GM12878 (cell line): ENCODE results near the gene RPUSD3. TPM values are rescaled to one million over a fixed set of nuclear protein-coding genes. Genes with fewer than 3 reads are reported as not detected.
A peak's percentile ranks its signal among the peaks of the same experiment; 100 is the strongest.

ENCODE experiments used
- BMI1 ChIP-seq: fragments of 450-650 bp; IDR thresholded peaks from 2 replicates; pipeline ENCODE4 v1.6.1; 2016; ENCODE audit warnings: mild to moderate bottlenecking, moderate library complexity, borderline replicate concordance
- CBFB ChIP-seq: IDR thresholded peaks from 2 replicates; pipeline ENCODE4 v1.6.1; 2016; ENCODE audit warnings: antibody characterized with exemption, low read depth
- FOXK2 ChIP-seq: fragments of 450-650 bp; IDR thresholded peaks from 2 replicates; pipeline ENCODE4 v1.6.1; 2017; ENCODE audit warnings: mild to moderate bottlenecking, moderate library complexity
- HDAC6 ChIP-seq: fragments of 200-600 bp; sonication (generic); IDR thresholded peaks from one replicate; pipeline ENCODE4 v1.8.0; 2017; ENCODE audit warnings: antibody characterized with exemption; ENCODE audit not compliant: unreplicated experiment
- MYC ChIP-seq: IDR thresholded peaks from 2 replicates; pipeline ENCODE4 v1.6.1; 2011; ENCODE audit warnings: mild to moderate bottlenecking, low read length, moderate library complexity, inconsistent platforms; ENCODE audit not compliant: insufficient read depth, insufficient replicate concordance, insufficient read length, severe bottlenecking
- PML ChIP-seq: IDR thresholded peaks from 2 replicates; pipeline ENCODE4 v1.6.1; 2012; ENCODE audit warnings: low read length, inconsistent platforms
- RFX5 ChIP-seq: IDR thresholded peaks from 2 replicates; pipeline ENCODE4 v1.6.1; 2011; ENCODE audit warnings: low read depth, low read length, improper control_type of control experiment
- SP1 ChIP-seq: IDR thresholded peaks from one replicate; pipeline ENCODE4 v1.6.1; 2011; ENCODE audit warnings: low read depth, low read length
- TBL1XR1 ChIP-seq: IDR thresholded peaks from 2 replicates; pipeline ENCODE4 v1.6.1; 2012; ENCODE audit warnings: low read depth, low read length, improper control_type of control experiment
- ZNF217 ChIP-seq: fragments of 450-650 bp; IDR thresholded peaks from 2 replicates; pipeline ENCODE4 v1.6.1; 2017; ENCODE audit warnings: antibody characterized with exemption, mild to moderate bottlenecking
- ZNF274 ChIP-seq: IDR thresholded peaks from one replicate; pipeline ENCODE4 v1.8.0; 2011; ENCODE audit not compliant: insufficient read length, insufficient read depth
- ZNF384 ChIP-seq: IDR thresholded peaks from 2 replicates; pipeline ENCODE4 v1.6.1; 2012; ENCODE audit warnings: low read depth, mild to moderate bottlenecking, low read length, improper control_type of control experiment, borderline replicate concordance
- ZZZ3 ChIP-seq: IDR thresholded peaks from 2 replicates; pipeline ENCODE4 v1.6.1; 2011; ENCODE audit warnings: low read depth; ENCODE audit not compliant: control insufficient read depth, insufficient read length
- polyA plus RNA-seq, 11 experiments: library from polyadenylated mRNA; depleted of rRNA in 4 of 11; unstranded in 6 of 11; stranded (reverse) in 5 of 11; fragments of >200 nt; fragmentation: Nextera tagmentation in 4 of 11; fragmentation: Illumina TruSeq in 1 of 11; extraction: Ambion mirVana in 4 of 11; extraction: Trizol in 1 of 11; gene quantifications; 1 replicate in 1 of 11; 2 replicates in 10 of 11; pipeline versions ENCODE4 v1.2.1 to v1.2.3, GENCODE V29; 2011 to 2016; ENCODE audit warnings: inconsistent platforms in 2 of 11, missing spikeins in 2 of 11, low read depth in 1 of 11
- total RNA-seq, 4 experiments: library from RNA; depleted of rRNA in 3 of 4; stranded (reverse); fragments of >200 nt in 3 of 4; fragmentation: Illumina TruSeq in 1 of 4; extraction: Trizol in 1 of 4; gene quantifications; 2 replicates each; pipeline versions ENCODE4 v1.2.1 to v1.2.3, GENCODE V29; 2013 to 2021
- TF ChIP-seq, protein P1 (sequence below): fragments of 450-650 bp; IDR thresholded peaks from 2 replicates; pipeline ENCODE4 v1.6.1; 2017; ENCODE audit warnings: antibody characterized with exemption, mild to moderate bottlenecking, moderate library complexity
- TF ChIP-seq, protein P2 (sequence below), 3 experiments: IDR thresholded peaks in 2 of 3; conservative IDR thresholded peaks in 1 of 3; 2 replicates each; pipeline ENCODE4 v1.5.1; 2011; ENCODE audit warnings: low read depth in 3 of 3, low read length in 3 of 3, mild to moderate bottlenecking in 3 of 3, control low read depth in 2 of 3, moderate library complexity in 2 of 3, inconsistent platforms in 1 of 3, mixed read lengths in 1 of 3; ENCODE audit not compliant: control insufficient read depth in 2 of 3, insufficient read depth in 1 of 3; ENCODE audit errors: extremely low read depth in 1 of 3
- TF ChIP-seq, protein P3 (sequence below): fragments of 450-650 bp; IDR thresholded peaks from 2 replicates; pipeline ENCODE4 v1.6.1; 2017; ENCODE audit warnings: low read depth, mild to moderate bottlenecking, moderate library complexity
- TF ChIP-seq, protein P4 (sequence below): IDR thresholded peaks from 2 replicates; pipeline ENCODE4 v1.6.1; 2011; ENCODE audit warnings: mild to moderate bottlenecking, low read depth, low read length, moderate library complexity; ENCODE audit not compliant: insufficient replicate concordance
- TF ChIP-seq, protein P5 (sequence below): fragments of 450-650 bp; IDR thresholded peaks from 2 replicates; pipeline ENCODE4 v1.6.1; 2017; ENCODE audit warnings: mild to moderate bottlenecking, low read depth, inconsistent platforms; ENCODE audit not compliant: poor library complexity, severe bottlenecking

RPUSD3 gene
- total and polyA plus RNA-seq, 10 of the 15 experiments (the other 5 are each of a cell fraction or from before 2014, with no cell fraction given), result 6.4 to 72.9 (median 41.8) TPM

DNA sequence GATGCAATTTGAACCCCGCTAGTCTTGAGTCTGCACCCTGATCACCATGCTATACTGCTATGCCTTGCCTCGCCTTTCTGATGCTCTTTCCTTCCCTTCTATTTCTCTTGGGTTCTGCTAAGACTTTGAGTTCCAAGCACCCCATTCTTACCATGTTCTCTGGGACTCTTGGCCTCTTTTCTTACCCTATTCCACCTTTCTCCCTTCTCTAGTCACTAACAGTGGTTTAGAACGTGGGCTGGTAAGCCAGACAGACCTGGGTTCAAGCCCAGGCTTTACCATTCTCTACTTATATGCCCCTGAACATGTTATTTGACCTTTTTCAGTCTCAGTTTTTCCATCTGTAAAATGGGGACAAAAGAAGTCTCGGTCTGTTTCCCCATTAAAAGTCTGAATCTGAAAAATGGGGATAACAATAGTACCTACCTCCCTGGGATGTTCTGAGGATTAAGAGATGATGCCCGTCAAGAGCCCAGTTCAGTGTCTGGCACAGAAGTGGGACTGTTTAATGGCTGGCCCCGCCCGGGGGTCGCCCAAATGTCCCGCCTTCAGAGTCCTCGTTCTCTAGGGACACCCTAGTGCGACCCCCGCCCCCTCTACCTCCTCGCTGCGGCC, 51.9 kb downstream of the RPUSD3 start (continued):
- TF ChIP-seq, protein P1, sequence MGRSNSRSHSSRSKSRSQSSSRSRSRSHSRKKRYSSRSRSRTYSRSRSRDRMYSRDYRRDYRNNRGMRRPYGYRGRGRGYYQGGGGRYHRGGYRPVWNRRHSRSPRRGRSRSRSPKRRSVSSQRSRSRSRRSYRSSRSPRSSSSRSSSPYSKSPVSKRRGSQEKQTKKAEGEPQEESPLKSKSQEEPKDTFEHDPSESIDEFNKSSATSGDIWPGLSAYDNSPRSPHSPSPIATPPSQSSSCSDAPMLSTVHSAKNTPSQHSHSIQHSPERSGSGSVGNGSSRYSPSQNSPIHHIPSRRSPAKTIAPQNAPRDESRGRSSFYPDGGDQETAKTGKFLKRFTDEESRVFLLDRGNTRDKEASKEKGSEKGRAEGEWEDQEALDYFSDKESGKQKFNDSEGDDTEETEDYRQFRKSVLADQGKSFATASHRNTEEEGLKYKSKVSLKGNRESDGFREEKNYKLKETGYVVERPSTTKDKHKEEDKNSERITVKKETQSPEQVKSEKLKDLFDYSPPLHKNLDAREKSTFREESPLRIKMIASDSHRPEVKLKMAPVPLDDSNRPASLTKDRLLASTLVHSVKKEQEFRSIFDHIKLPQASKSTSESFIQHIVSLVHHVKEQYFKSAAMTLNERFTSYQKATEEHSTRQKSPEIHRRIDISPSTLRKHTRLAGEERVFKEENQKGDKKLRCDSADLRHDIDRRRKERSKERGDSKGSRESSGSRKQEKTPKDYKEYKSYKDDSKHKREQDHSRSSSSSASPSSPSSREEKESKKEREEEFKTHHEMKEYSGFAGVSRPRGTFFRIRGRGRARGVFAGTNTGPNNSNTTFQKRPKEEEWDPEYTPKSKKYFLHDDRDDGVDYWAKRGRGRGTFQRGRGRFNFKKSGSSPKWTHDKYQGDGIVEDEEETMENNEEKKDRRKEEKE, result no peak
- TF ChIP-seq SP1 (no peak), RFX5 (no peak), ZZZ3 (no peak), BMI1 (no peak), TBL1XR1 (no peak), MYC (no peak), PML (peak; percentile 84), FOXK2 (no peak), ZNF217 (peak; percentile 51; the same call in 1 of the 2 replicates), CBFB (peak; percentile 16; the same call in 1 of the 2 replicates), HDAC6 (no peak), ZNF274 (no peak), ZNF384 (no peak)
- TF ChIP-seq, protein P2, sequence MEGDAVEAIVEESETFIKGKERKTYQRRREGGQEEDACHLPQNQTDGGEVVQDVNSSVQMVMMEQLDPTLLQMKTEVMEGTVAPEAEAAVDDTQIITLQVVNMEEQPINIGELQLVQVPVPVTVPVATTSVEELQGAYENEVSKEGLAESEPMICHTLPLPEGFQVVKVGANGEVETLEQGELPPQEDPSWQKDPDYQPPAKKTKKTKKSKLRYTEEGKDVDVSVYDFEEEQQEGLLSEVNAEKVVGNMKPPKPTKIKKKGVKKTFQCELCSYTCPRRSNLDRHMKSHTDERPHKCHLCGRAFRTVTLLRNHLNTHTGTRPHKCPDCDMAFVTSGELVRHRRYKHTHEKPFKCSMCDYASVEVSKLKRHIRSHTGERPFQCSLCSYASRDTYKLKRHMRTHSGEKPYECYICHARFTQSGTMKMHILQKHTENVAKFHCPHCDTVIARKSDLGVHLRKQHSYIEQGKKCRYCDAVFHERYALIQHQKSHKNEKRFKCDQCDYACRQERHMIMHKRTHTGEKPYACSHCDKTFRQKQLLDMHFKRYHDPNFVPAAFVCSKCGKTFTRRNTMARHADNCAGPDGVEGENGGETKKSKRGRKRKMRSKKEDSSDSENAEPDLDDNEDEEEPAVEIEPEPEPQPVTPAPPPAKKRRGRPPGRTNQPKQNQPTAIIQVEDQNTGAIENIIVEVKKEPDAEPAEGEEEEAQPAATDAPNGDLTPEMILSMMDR (IDR thresholded peaks at IDR 0.05 in 2 of 3, conservative IDR thresholded peaks at IDR 0.05 in 1 of 3; ENCODE audit: control insufficient read depth in 2 of 3, extremely low read depth in 1 of 3, insufficient read depth in 1 of 3, low read depth in 3 of 3, low read length in 3 of 3), result no peak
- TF ChIP-seq, protein P3, sequence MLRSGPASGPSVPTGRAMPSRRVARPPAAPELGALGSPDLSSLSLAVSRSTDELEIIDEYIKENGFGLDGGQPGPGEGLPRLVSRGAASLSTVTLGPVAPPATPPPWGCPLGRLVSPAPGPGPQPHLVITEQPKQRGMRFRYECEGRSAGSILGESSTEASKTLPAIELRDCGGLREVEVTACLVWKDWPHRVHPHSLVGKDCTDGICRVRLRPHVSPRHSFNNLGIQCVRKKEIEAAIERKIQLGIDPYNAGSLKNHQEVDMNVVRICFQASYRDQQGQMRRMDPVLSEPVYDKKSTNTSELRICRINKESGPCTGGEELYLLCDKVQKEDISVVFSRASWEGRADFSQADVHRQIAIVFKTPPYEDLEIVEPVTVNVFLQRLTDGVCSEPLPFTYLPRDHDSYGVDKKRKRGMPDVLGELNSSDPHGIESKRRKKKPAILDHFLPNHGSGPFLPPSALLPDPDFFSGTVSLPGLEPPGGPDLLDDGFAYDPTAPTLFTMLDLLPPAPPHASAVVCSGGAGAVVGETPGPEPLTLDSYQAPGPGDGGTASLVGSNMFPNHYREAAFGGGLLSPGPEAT, result no peak
- TF ChIP-seq, protein P4, sequence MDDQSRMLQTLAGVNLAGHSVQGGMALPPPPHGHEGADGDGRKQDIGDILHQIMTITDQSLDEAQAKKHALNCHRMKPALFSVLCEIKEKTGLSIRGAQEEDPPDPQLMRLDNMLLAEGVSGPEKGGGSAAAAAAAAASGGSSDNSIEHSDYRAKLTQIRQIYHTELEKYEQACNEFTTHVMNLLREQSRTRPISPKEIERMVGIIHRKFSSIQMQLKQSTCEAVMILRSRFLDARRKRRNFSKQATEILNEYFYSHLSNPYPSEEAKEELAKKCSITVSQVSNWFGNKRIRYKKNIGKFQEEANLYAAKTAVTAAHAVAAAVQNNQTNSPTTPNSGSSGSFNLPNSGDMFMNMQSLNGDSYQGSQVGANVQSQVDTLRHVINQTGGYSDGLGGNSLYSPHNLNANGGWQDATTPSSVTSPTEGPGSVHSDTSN, result no peak
- TF ChIP-seq, protein P5, sequence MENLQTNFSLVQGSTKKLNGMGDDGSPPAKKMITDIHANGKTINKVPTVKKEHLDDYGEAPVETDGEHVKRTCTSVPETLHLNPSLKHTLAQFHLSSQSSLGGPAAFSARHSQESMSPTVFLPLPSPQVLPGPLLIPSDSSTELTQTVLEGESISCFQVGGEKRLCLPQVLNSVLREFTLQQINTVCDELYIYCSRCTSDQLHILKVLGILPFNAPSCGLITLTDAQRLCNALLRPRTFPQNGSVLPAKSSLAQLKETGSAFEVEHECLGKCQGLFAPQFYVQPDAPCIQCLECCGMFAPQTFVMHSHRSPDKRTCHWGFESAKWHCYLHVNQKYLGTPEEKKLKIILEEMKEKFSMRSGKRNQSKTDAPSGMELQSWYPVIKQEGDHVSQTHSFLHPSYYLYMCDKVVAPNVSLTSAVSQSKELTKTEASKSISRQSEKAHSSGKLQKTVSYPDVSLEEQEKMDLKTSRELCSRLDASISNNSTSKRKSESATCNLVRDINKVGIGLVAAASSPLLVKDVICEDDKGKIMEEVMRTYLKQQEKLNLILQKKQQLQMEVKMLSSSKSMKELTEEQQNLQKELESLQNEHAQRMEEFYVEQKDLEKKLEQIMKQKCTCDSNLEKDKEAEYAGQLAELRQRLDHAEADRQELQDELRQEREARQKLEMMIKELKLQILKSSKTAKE, result peak; percentile 14
